Choroid plexus epithelial cell (primary cell): ENCODE data around the gene CRADD.
"Not testable (repeated sequence)": the region's sequence is repeated elsewhere in the genome, so short reads cannot be mapped to it uniquely, and the experiment has no call there.

ENCODE experiments used
- DNase-seq: peaks from one replicate; pipeline ENCODE4 v3.0.0-alpha.2; 2010; ENCODE audit warnings: low read depth
- H3K4me3 ChIP-seq: 2 replicates; pipeline ENCODE4 v1.5.1; 2011; ENCODE audit warnings: low read depth, mild to moderate bottlenecking, control low read depth, low read length, moderate library complexity
- TF ChIP-seq, protein P1 (sequence below): conservative IDR thresholded peaks from 2 replicates; pipeline ENCODE4 v1.5.1; 2011; ENCODE audit warnings: low read depth, mild to moderate bottlenecking, control low read depth, inconsistent platforms, low read length, moderate library complexity

CRADD gene

DNA sequence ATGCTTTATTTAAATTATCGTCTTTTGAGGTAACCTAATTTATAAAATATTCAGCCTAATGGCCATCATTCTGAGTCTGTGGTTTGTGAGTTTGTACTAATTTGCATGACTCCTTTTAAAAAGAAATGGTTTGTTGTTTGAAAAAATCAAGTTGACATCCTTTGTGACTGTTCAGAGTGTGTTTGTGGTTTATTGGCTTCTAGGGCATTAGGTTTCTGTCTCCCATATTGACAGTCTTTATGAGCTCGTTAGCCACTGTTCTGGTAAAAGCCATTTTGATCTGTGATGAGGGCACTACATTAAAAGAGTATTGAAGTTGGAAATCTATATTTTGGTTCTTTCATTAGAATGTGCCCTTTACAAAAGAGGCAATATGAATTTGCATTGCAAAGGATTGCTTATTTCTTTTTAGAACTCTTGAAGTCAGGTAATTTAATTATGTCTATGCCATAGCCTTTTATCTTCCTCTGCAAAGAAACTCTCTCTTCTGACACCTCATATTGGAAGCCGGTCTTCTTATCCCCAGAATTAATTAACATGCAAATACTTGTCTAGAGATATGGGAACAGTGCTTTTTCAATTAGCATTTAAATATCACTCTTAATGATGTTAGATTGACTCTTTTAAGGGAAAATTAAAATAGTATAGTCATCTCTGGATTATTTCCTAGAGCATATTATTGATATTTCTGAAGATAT is 95.0 kb downstream of the CRADD start:
- no peak for DNase-seq
- TF ChIP-seq, protein P1, sequence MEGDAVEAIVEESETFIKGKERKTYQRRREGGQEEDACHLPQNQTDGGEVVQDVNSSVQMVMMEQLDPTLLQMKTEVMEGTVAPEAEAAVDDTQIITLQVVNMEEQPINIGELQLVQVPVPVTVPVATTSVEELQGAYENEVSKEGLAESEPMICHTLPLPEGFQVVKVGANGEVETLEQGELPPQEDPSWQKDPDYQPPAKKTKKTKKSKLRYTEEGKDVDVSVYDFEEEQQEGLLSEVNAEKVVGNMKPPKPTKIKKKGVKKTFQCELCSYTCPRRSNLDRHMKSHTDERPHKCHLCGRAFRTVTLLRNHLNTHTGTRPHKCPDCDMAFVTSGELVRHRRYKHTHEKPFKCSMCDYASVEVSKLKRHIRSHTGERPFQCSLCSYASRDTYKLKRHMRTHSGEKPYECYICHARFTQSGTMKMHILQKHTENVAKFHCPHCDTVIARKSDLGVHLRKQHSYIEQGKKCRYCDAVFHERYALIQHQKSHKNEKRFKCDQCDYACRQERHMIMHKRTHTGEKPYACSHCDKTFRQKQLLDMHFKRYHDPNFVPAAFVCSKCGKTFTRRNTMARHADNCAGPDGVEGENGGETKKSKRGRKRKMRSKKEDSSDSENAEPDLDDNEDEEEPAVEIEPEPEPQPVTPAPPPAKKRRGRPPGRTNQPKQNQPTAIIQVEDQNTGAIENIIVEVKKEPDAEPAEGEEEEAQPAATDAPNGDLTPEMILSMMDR, result no peak

DNA sequence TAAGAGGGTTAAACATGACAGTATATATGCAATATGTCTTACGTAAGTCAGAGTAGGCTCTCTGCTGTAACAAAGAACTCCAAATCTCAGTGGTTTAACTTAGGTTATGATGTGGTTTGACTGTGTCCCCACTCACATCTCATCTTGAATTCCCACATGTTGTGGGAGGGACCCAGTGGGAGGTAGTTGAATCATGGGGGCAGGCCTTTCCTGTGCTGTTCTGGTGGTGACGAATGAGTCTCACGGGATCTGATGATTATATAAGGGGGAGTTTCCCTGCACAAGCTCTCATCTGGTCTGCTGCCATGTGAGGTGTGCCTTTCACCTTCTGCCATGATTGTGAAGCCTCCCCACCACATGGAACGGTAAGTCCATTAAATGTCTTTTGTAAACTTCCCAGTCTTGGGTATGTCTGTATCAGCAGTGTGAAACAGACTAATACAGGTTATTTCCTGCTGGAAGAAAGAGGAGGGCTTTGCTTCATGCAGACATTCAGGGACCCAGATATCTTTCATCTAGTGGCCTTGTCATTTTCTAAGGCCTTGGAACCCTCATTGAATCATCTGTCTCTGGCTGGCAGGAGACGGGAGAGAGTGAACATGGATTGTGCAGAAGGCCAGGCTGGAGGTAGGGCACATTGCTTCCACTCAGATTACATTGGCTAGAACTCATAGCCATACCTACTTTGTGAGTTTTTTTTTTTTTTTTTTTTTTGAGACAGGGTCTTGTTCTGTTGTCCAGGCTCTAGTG is 96.1 kb downstream of the CRADD start:
- TF ChIP-seq, protein P1, result no peak
- H3K4me3 ChIP-seq, result no peak overlapping the region
- peak; percentile 92 for DNase-seq

More for the DNA sequence above, 95.0 kb downstream of the CRADD start:
- H3K4me3 ChIP-seq, result no peak overlapping the region

DNA sequence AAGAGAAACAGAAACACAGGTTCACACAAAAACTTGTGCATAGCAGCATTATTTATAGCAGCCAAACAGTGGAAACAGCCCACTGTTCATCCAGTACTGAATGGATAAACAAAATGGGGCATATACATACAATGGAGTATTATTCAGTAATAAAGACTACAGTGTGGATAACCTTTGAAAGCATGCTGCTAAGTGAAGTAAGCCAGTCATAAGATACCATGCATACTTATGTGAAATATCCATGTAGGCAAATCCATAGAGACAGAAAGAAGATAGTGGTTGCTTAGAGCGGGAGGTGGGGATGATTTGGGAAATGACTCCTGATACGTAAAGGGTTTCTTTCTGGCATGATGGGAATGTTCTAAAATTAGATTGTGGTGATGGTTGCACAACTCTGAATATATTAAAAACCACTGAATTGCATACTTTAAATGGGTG is 99.4 kb downstream of the CRADD start:
- peak; percentile 96 for DNase-seq
- TF ChIP-seq, protein P1, result no peak

GRCh38 chr12:93777254-93777653 is 100.1 kb downstream of the CRADD start:
- DNase-seq, result peak; percentile 84
- H3K4me3 ChIP-seq, result no peak overlapping the region
- TF ChIP-seq, protein P1, result no peak

More for the DNA sequence above, 99.4 kb downstream of the CRADD start:
- no peak overlapping the region for H3K4me3 ChIP-seq

DNA sequence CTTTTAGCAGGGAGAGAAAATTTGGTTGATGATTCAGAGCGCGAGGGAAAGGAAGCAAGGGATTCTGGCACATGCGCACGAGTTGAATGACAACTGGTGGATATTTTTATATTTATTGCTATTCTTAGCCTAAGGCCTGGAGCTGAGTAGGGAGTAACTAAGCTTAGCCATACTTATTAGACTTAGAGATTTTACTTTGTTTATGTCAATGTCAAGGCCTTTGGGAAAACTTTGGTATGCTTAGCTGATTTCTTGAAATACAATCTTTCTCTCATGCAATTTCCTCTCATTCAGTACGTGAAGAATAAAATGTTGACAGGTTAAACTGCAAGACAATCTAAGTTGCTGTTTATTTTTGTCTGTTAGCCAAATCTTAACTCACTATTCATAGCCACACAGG is 101.1 kb downstream of the CRADD start:
- peak; percentile 90 for DNase-seq
- TF ChIP-seq, protein P1, result no peak
- H3K4me3 ChIP-seq, result no peak overlapping the region

DNA sequence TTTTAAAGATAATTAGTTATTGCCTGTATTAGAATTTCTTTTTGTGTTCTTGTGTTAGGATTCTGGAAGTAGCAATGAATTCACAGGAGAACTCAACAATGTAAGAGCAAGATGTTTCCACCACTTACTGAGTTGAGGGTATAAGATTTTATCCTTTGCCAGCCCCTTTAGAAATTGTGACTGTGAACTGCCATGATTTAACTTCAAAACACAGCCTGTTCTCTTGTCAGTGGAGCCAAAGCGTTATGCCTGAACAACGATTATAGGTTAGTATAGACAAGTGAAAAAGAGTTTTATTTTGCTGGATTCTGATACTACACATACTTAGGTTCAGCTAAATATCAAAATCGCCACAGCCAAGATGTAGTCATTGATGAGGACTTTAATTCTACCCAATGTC is 101.6 kb downstream of the CRADD start:
- TF ChIP-seq, protein P1, result no peak
- no peak for DNase-seq
- no peak overlapping the region for H3K4me3 ChIP-seq

- DNase-seq, result no peak
- TF ChIP-seq, protein P1, result no peak
These were observed 103.0 kb downstream of the CRADD start for GRCh38 chr12:93780101-93780641.

DNA sequence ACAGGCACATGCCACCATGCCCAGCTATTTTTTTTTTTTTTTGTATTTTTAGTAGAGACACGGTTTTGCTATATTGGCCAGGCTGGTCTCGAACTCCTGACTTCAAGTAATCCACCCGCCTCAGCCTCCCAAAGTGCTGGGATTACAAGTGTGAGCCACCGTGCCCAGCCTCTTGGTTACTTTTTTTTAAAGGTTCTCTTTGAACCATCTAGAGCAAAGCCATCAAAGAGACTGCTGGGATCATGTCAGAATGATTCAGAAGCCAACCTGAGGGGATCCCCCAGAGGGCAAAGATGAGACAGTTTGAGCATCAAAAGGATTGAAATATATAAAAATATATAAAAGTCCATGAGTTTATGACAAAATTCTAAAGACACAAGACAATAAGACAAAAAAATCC is 103.7 kb downstream of the CRADD start:
- not testable (repeated sequence) for DNase-seq

More at GRCh38 chr12:93780101-93780641, 103.0 kb downstream of the CRADD start:
- H3K4me3 ChIP-seq, result no peak overlapping the region

DNA sequence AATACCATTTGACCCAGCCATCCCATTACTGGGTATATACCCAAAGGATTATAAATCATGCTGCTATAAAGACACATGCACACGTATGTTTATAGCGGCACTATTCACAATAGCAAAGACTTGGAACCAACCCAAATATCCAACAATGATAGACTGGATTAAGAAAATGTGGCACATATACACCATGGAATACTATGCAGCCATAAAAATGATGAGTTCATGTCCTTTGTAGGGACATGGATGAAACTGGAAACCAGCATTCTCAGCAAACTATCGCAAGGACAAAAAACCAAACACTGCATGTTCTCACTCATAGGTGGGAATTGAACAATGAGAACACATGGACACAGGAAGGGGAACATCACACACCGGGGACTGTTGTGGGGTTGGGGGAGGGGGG is 104.8 kb downstream of the CRADD start:
- not testable (repeated sequence) for DNase-seq, H3K4me3 ChIP-seq

More for the DNA sequence above, 103.7 kb downstream of the CRADD start:
- not testable (repeated sequence) for H3K4me3 ChIP-seq
